Measurements from ENCODE around the gene FGD6. TPM values are rescaled to one million over a fixed set of nuclear protein-coding genes. Genes with fewer than 3 reads are reported as not detected.
"Not testable (repeated sequence)": the region's sequence is repeated elsewhere in the genome, so short reads cannot be mapped to it uniquely, and the experiment has no call there.

The FGD6 gene
- total RNA-seq, 5 donors from 2014 or later (not counting 1 experiment from before 2014, with no cell fraction given): 0.55 to 1.9 (median 0.70) TPM

GRCh38 chr12:95244350-95244749, 27.1 kb upstream of the FGD6 start:
- Mint-ChIP-seq H3K36me3 (peaks cover 14% of the 10 kb centered on the region), H3K4me3 (no peak overlapping the region), H3K9me3 (no peaks in the 10 kb centered on the region), H3K27ac (no peak overlapping the region), H3K4me1 (peaks cover 34 to 36% (median 36%) of the 10 kb centered on the region in 3 donors), H3K27me3 (no peaks in the 10 kb centered on the region)
- H3K4me1 ChIP-seq (ENCODE audit: control insufficient read depth in 1 of 2, extremely low read depth in 1 of 2, insufficient read depth in 2 of 2, low read length in 2 of 2): no peaks in the 10 kb centered on the region
- H3K36me3 ChIP-seq (ENCODE audit: control insufficient read depth in 2 of 2, extremely low read depth in 1 of 2, insufficient read depth in 1 of 2, low read length in 1 of 2): peaks cover 6 to 10% of the 10 kb centered on the region in 2 donors
- no peak for ATAC-seq (replicated peaks in 1 of 4)
- 100% methylated on average over 2 of the region's 3 CpGs for WGBS (ENCODE audit: insufficient coverage)
- H3K27ac ChIP-seq (ENCODE audit: low read length): no peak overlapping the region
- H3K9me3 ChIP-seq: no peaks in the 10 kb centered on the region
- CTCF ChIA-PET: no interaction called here
- DNase-seq: no peak
- H3K27me3 ChIP-seq (replicated peaks in 1 of 2; ENCODE audit: control insufficient read depth in 2 of 2, extremely low read depth in 1 of 2, insufficient read depth in 2 of 2, low read length in 1 of 2): no peaks in the 10 kb centered on the region
- POLR2A ChIA-PET: no interaction called here
- H3K4me3 ChIP-seq (ENCODE audit: control insufficient read depth in 1 of 2, extremely low read depth in 1 of 2, low read length in 1 of 2): no peak overlapping the region

GRCh38 chr12:95243497-95244183, 26.4 kb upstream of the FGD6 start:
- peaks cover 14% of the 10 kb centered on the region for H3K36me3 Mint-ChIP-seq
- CTCF ChIA-PET: interaction anchor here (0.6 kb wide), 4 partner anchors 24 to 1756 kb away, joined by 3 to 6 read pairs (median 4); no protein-coding TSS in a partner anchor
- ATAC-seq (replicated peaks in 1 of 4): no peak
- Histone ChIP-seq H3K9me3 (no peaks in the 10 kb centered on the region), H3K27ac (ENCODE audit: low read length) (no peak overlapping the region), H3K36me3 (ENCODE audit: control insufficient read depth in 2 of 2, extremely low read depth in 1 of 2, insufficient read depth in 1 of 2, low read length in 1 of 2) (peaks cover 6 to 10% of the 10 kb centered on the region in 2 donors), H3K4me3 (ENCODE audit: control insufficient read depth in 1 of 2, extremely low read depth in 1 of 2, low read length in 1 of 2) (no peak overlapping the region), H3K4me1 (ENCODE audit: control insufficient read depth in 1 of 2, extremely low read depth in 1 of 2, insufficient read depth in 2 of 2, low read length in 2 of 2) (no peaks in the 10 kb centered on the region), H3K27me3 (replicated peaks in 1 of 2; ENCODE audit: control insufficient read depth in 2 of 2, extremely low read depth in 1 of 2, insufficient read depth in 2 of 2, low read length in 1 of 2) (no peaks in the 10 kb centered on the region)
- H3K9me3 Mint-ChIP-seq: no peaks in the 10 kb centered on the region
- H3K4me3 Mint-ChIP-seq: no peak overlapping the region
- POLR2A ChIA-PET: no interaction called here
- DNase-seq: no peak
- H3K27me3 Mint-ChIP-seq: no peaks in the 10 kb centered on the region
- no peak overlapping the region for H3K27ac Mint-ChIP-seq
- 93% methylated on average over 2 of the region's 4 CpGs for WGBS (ENCODE audit: insufficient coverage)
- peaks cover 35 to 39% (median 39%) of the 10 kb centered on the region in 3 donors for H3K4me1 Mint-ChIP-seq

GRCh38 chr12:95241761-95242506, 24.7 kb upstream of the FGD6 start:
- Mint-ChIP-seq H3K9me3 (no peaks in the 10 kb centered on the region), H3K27ac (no peak overlapping the region), H3K4me3 (no peak overlapping the region), H3K27me3 (no peaks in the 10 kb centered on the region), H3K36me3 (peaks cover 18% of the 10 kb centered on the region), H3K4me1 (peaks cover 38 to 46% (median 44%) of the 10 kb centered on the region in 3 donors)
- H3K4me1 ChIP-seq (ENCODE audit: control insufficient read depth in 1 of 2, extremely low read depth in 1 of 2, insufficient read depth in 2 of 2, low read length in 2 of 2): no peaks in the 10 kb centered on the region
- no peak for ATAC-seq (replicated peaks in 1 of 4)
- peaks cover 6 to 10% of the 10 kb centered on the region in 2 donors for H3K36me3 ChIP-seq (ENCODE audit: control insufficient read depth in 2 of 2, extremely low read depth in 1 of 2, insufficient read depth in 1 of 2, low read length in 1 of 2)
- no peak for DNase-seq
- H3K9me3 ChIP-seq: no peaks in the 10 kb centered on the region
- no CpG with 5 or more reads among the region's 4 CpGs for WGBS (ENCODE audit: insufficient coverage)
- ChIA-PET POLR2A (no interaction called here), CTCF (no interaction called here)
- H3K27ac ChIP-seq (ENCODE audit: low read length): no peak overlapping the region
- H3K4me3 ChIP-seq (ENCODE audit: control insufficient read depth in 1 of 2, extremely low read depth in 1 of 2, low read length in 1 of 2): no peak overlapping the region
- H3K27me3 ChIP-seq (replicated peaks in 1 of 2; ENCODE audit: control insufficient read depth in 2 of 2, extremely low read depth in 1 of 2, insufficient read depth in 2 of 2, low read length in 1 of 2): no peaks in the 10 kb centered on the region

GRCh38 chr12:95241138-95241537, 23.9 kb upstream of the FGD6 start:
- H3K27ac Mint-ChIP-seq; H3K27me3 Mint-ChIP-seq; H3K9me3 ChIP-seq; H3K27ac ChIP-seq (ENCODE audit: low read length); H3K4me3 ChIP-seq (ENCODE audit: control insufficient read depth in 1 of 2, extremely low read depth in 1 of 2, low read length in 1 of 2); CTCF ChIA-PET; H3K9me3 Mint-ChIP-seq; ATAC-seq (replicated peaks in 1 of 4); POLR2A ChIA-PET; H3K4me3 Mint-ChIP-seq; H3K27me3 ChIP-seq (replicated peaks in 1 of 2; ENCODE audit: control insufficient read depth in 2 of 2, extremely low read depth in 1 of 2, insufficient read depth in 2 of 2, low read length in 1 of 2); H3K4me1 ChIP-seq (ENCODE audit: control insufficient read depth in 1 of 2, extremely low read depth in 1 of 2, insufficient read depth in 2 of 2, low read length in 2 of 2); DNase-seq: not testable (repeated sequence)
- Mint-ChIP-seq H3K36me3 (peaks cover 21% of the 10 kb centered on the region), H3K4me1 (peaks cover 32 to 42% (median 39%) of the 10 kb centered on the region in 3 donors)
- no CpG with 5 or more reads among the region's 6 CpGs for WGBS (ENCODE audit: insufficient coverage)
- H3K36me3 ChIP-seq (ENCODE audit: control insufficient read depth in 2 of 2, extremely low read depth in 1 of 2, insufficient read depth in 1 of 2, low read length in 1 of 2): peaks cover 6 to 10% of the 10 kb centered on the region in 2 donors

GRCh38 chr12:95240556-95240955, 23.3 kb upstream of the FGD6 start:
- H3K4me1 Mint-ChIP-seq: peaks cover 28 to 39% (median 33%) of the 10 kb centered on the region in 3 donors
- 80% methylated on average over 1 of the region's 2 CpGs for WGBS (ENCODE audit: insufficient coverage)

GRCh38 chr12:95239835-95240234, 22.6 kb upstream of the FGD6 start:
- H3K4me3 ChIP-seq (ENCODE audit: control insufficient read depth in 1 of 2, extremely low read depth in 1 of 2, low read length in 1 of 2); H3K4me1 ChIP-seq (ENCODE audit: control insufficient read depth in 1 of 2, extremely low read depth in 1 of 2, insufficient read depth in 2 of 2, low read length in 2 of 2); H3K27me3 Mint-ChIP-seq; POLR2A ChIA-PET; H3K9me3 ChIP-seq; ATAC-seq (replicated peaks in 1 of 4); H3K27me3 ChIP-seq (replicated peaks in 1 of 2; ENCODE audit: control insufficient read depth in 2 of 2, extremely low read depth in 1 of 2, insufficient read depth in 2 of 2, low read length in 1 of 2); H3K4me3 Mint-ChIP-seq; H3K27ac Mint-ChIP-seq; DNase-seq; CTCF ChIA-PET; H3K9me3 Mint-ChIP-seq; H3K27ac ChIP-seq (ENCODE audit: low read length): not testable (repeated sequence)
- peaks cover 24 to 34% (median 28%) of the 10 kb centered on the region in 3 donors for H3K4me1 Mint-ChIP-seq
- peaks cover 6 to 10% of the 10 kb centered on the region in 2 donors for H3K36me3 ChIP-seq (ENCODE audit: control insufficient read depth in 2 of 2, extremely low read depth in 1 of 2, insufficient read depth in 1 of 2, low read length in 1 of 2)
- H3K36me3 Mint-ChIP-seq: peaks cover 21% of the 10 kb centered on the region
- WGBS (ENCODE audit: insufficient coverage): 89% methylated on average over 1 of the region's 2 CpGs

More at GRCh38 chr12:95240556-95240955, 23.3 kb upstream of the FGD6 start:
- H3K36me3 Mint-ChIP-seq: peaks cover 21% of the 10 kb centered on the region
- ChIA-PET CTCF (no interaction called here), POLR2A (no interaction called here)
- ATAC-seq (replicated peaks in 1 of 4) (no peak), DNase-seq (no peak)
- Histone ChIP-seq H3K4me3 (ENCODE audit: control insufficient read depth in 1 of 2, extremely low read depth in 1 of 2, low read length in 1 of 2) (no peak overlapping the region), H3K27me3 (replicated peaks in 1 of 2; ENCODE audit: control insufficient read depth in 2 of 2, extremely low read depth in 1 of 2, insufficient read depth in 2 of 2, low read length in 1 of 2) (no peaks in the 10 kb centered on the region), H3K4me1 (ENCODE audit: control insufficient read depth in 1 of 2, extremely low read depth in 1 of 2, insufficient read depth in 2 of 2, low read length in 2 of 2) (no peaks in the 10 kb centered on the region), H3K36me3 (ENCODE audit: control insufficient read depth in 2 of 2, extremely low read depth in 1 of 2, insufficient read depth in 1 of 2, low read length in 1 of 2) (peaks cover 6 to 10% of the 10 kb centered on the region in 2 donors), H3K9me3 (no peaks in the 10 kb centered on the region), H3K27ac (ENCODE audit: low read length) (no peak overlapping the region)
- H3K27me3 Mint-ChIP-seq: no peaks in the 10 kb centered on the region
- H3K9me3 Mint-ChIP-seq: no peaks in the 10 kb centered on the region
- no peak overlapping the region for H3K4me3 Mint-ChIP-seq
- no peak overlapping the region for H3K27ac Mint-ChIP-seq
